SK-N-SH (cell line): ENCODE data around the gene ABITRAM. TPM values are rescaled to one million over a fixed set of nuclear protein-coding genes. Genes with fewer than 3 reads are reported as not detected.

Experiments
- CTCF ChIA-PET: fragments of 300-600, 350-600 bp; formaldehyde crosslinking; extraction: SDS; loops from one replicate; lab custom pipeline; 2021; lab: Yijun Ruan, JAX
- POLR2A ChIA-PET: fragments of 350-600 bp; sonication (Branson Sonifier 250); formaldehyde crosslinking; extraction: SDS; loops from one replicate; lab custom pipeline; 2020; ENCODE audit warnings: antibody characterized with exemption, inconsistent platforms; lab: Yijun Ruan, JAX
- DNase-seq: peaks from one replicate; pipeline ENCODE4 v3.0.0; 2012
- H2AFZ ChIP-seq: fragments of 200-600 bp; sonication (generic); 2 replicates; pipeline ENCODE4 v1.8.1; 2016; ENCODE audit warnings: antibody characterized with exemption, mild to moderate bottlenecking, low read depth
- H3F3A ChIP-seq: fragments of 200-600 bp; sonication (generic); replicated peaks from 2 replicates; pipeline ENCODE3; 2016; ENCODE audit warnings: antibody characterized with exemption, mild to moderate bottlenecking; ENCODE audit not compliant: insufficient read depth
- H3K27ac ChIP-seq, 2 experiments: fragments of 200-500 bp in 1 of 2; fragments of 200-600 bp in 1 of 2; sonication (Bioruptor generic) in 1 of 2; sonication (generic), shearing (Covaris generic) in 1 of 2; 2 replicates each; pipeline versions ENCODE4 v1.5.1 to v1.6.1; 2014 to 2016; ENCODE audit warnings: low read depth in 2 of 2, inconsistent platforms in 1 of 2, low read length in 1 of 2, mild to moderate bottlenecking in 1 of 2, mixed read lengths in 1 of 2
- H3K27me3 ChIP-seq: fragments of 200-600 bp; sonication (generic), shearing (Covaris generic); 2 replicates; pipeline ENCODE4 v1.6.1; 2016; ENCODE audit warnings: mixed run types; ENCODE audit not compliant: insufficient read depth
- H3K36me3 ChIP-seq, 2 experiments: fragments of 200-500 bp in 1 of 2; fragments of 200-600 bp in 1 of 2; sonication (Bioruptor generic) in 1 of 2; sonication (generic) in 1 of 2; replicated peaks in 1 of 2; 2 replicates each; pipeline versions ENCODE3 to v1.5.1; 2014 to 2016; ENCODE audit warnings: low read length in 1 of 2, mild to moderate bottlenecking in 1 of 2; ENCODE audit not compliant: insufficient read depth in 2 of 2, control insufficient read depth in 1 of 2
- H3K4me1 ChIP-seq, 2 experiments: fragments of 200-500 bp in 1 of 2; fragments of 200-600 bp in 1 of 2; sonication (Bioruptor generic) in 1 of 2; sonication (generic), shearing (Covaris generic) in 1 of 2; 2 replicates each; pipeline versions ENCODE4 v1.5.1 to v1.6.1; 2014 to 2016; ENCODE audit warnings: low read depth in 1 of 2, low read length in 1 of 2, mixed run types in 1 of 2; ENCODE audit not compliant: insufficient read depth in 2 of 2, control insufficient read depth in 1 of 2
- H3K4me2 ChIP-seq: fragments of 200-600 bp; sonication (generic), shearing (Covaris generic); 2 replicates; pipeline ENCODE4 v1.6.1; 2017; ENCODE audit warnings: mixed run types
- H3K4me3 ChIP-seq, 2 experiments: fragments of 200-500 bp in 1 of 2; fragments of 200-600 bp in 1 of 2; sonication (Bioruptor generic) in 1 of 2; sonication (generic), shearing (Covaris generic) in 1 of 2; 2 replicates each; pipeline versions ENCODE4 v1.5.1 to v1.8.1; 2014 to 2016; ENCODE audit warnings: low read depth in 2 of 2, inconsistent platforms in 1 of 2, low read length in 1 of 2, mild to moderate bottlenecking in 1 of 2, mixed read lengths in 1 of 2, moderate library complexity in 1 of 2
- H3K79me2 ChIP-seq: fragments of 200-600 bp; sonication (generic); 2 replicates; pipeline ENCODE4 v1.8.1; 2017; ENCODE audit warnings: mild to moderate bottlenecking; ENCODE audit not compliant: insufficient read depth
- H3K9ac ChIP-seq: fragments of 200-600 bp; sonication (generic); 2 replicates; pipeline ENCODE4 v1.6.1; 2017; ENCODE audit warnings: mixed run types
- H3K9me2 ChIP-seq: fragments of 200-600 bp; sonication (generic); 2 replicates; pipeline ENCODE4 v1.6.1; 2017; ENCODE audit warnings: mixed run types
- H3K9me3 ChIP-seq: fragments of 200-600 bp; sonication (generic); 2 replicates; pipeline ENCODE4 v1.6.1; 2017; ENCODE audit warnings: mixed run types, mild to moderate bottlenecking, moderate library complexity
- H4K20me1 ChIP-seq: fragments of 200-600 bp; sonication (generic); 2 replicates; pipeline ENCODE4 v1.6.1; 2017; ENCODE audit warnings: mild to moderate bottlenecking, mixed run types; ENCODE audit not compliant: insufficient read depth
- FOSL2 ChIP-seq: IDR thresholded peaks from 2 replicates; pipeline ENCODE4 v1.4.0; 2012; ENCODE audit warnings: low read depth, mild to moderate bottlenecking, moderate library complexity, borderline replicate concordance
- FOXM1 ChIP-seq: IDR thresholded peaks from 2 replicates; pipeline ENCODE4 v1.4.0; 2012; ENCODE audit warnings: low read depth, mild to moderate bottlenecking
- GATA2 ChIP-seq: sonication (generic); formaldehyde crosslinking; IDR thresholded peaks from 2 replicates; pipeline ENCODE4 v1.5.0; 2020; ENCODE audit warnings: mild to moderate bottlenecking, missing genetic modification reagents
- JUND ChIP-seq: IDR thresholded peaks from 2 replicates; pipeline ENCODE4 v1.4.0; 2012
- MEF2A ChIP-seq: IDR thresholded peaks from 2 replicates; pipeline ENCODE4 v1.4.0; 2012; ENCODE audit warnings: low read depth, borderline replicate concordance
- MXI1 ChIP-seq: IDR thresholded peaks from 2 replicates; pipeline ENCODE4 v1.6.1; 2012; ENCODE audit warnings: mild to moderate bottlenecking, low read depth, low read length, improper control_type of control experiment
- POLR2AphosphoS5 ChIP-seq: IDR thresholded peaks from 2 replicates; pipeline ENCODE4 v1.6.1; 2012; ENCODE audit warnings: low read depth, low read length
- RAD21 ChIP-seq: IDR thresholded peaks from 2 replicates; pipeline ENCODE4 v1.6.1; 2012; ENCODE audit warnings: mild to moderate bottlenecking, low read length
- RCOR1 ChIP-seq: fragments of 150-350 bp; IDR thresholded peaks from 2 replicates; pipeline ENCODE4 v1.6.1; 2017; ENCODE audit warnings: antibody characterized with exemption, low read length
- RXRA ChIP-seq: IDR thresholded peaks from 2 replicates; pipeline ENCODE4 v1.4.0; 2012; ENCODE audit warnings: low read depth, mild to moderate bottlenecking, borderline replicate concordance
- TAF1 ChIP-seq: IDR thresholded peaks from 2 replicates; pipeline ENCODE4 v1.6.1; 2012; ENCODE audit warnings: low read depth, mild to moderate bottlenecking, low read length, moderate library complexity, borderline replicate concordance
- TCF12 ChIP-seq: IDR thresholded peaks from 2 replicates; pipeline ENCODE4 v1.4.0; 2012
- YY1 ChIP-seq: IDR thresholded peaks from 2 replicates; pipeline ENCODE4 v1.4.0; 2012; ENCODE audit warnings: low read depth, mild to moderate bottlenecking
- WGBS: methylation state at CpG from one replicate; pipeline ENCODE4 v1.1.6; 2017; ENCODE audit warnings: low lambda C conversion rate; 5-methylcytosine and 5-hydroxymethylcytosine counted together
- polyA plus RNA-seq, 3 experiments: library from polyadenylated mRNA; depleted of rRNA; stranded (reverse); fragments of >200 nt; gene quantifications; 2 replicates each; pipeline ENCODE4 v1.2.3, GENCODE V29; 2012
- TF ChIP-seq, protein P1 (sequence below): IDR thresholded peaks from 2 replicates; pipeline ENCODE4 v1.4.0; 2012; ENCODE audit warnings: low read depth, borderline replicate concordance
- TF ChIP-seq, protein P2 (sequence below): fragments of 200-600 bp; sonication (generic); IDR thresholded peaks from 2 replicates; pipeline ENCODE4 v1.6.1; 2017; ENCODE audit warnings: antibody characterized with exemption, mild to moderate bottlenecking, moderate library complexity
- TF ChIP-seq, protein P3 (sequence below): fragments of 150-350 bp; IDR thresholded peaks from 2 replicates; pipeline ENCODE4 v1.6.1; 2017; ENCODE audit warnings: antibody characterized with exemption, low read length, low read depth, borderline replicate concordance

The ABITRAM gene
- polyA plus RNA-seq, 1 of the 3 experiments (the other 2 are of a cell fraction): 13.9 TPM

DNA sequence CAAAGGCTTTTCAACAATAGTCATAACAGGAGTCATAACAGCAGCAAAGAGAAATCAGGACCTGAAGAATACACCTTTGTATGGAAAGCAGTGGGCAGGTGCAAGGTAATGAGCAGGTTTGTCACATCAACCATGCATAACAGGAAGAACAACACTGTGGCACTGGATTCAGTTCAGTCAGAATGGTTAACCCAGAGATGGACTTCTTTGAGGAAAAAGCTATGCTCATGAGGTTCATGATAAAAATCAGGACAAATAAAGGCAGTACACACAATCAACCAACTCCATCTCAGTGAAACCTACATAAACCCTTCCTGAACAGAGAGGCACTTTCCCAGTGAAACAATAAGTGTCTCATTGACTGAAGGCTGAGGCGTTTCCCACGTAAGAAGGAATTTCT lies 27.0 kb downstream of the ABITRAM start:
- Histone ChIP-seq H3K9ac (no peak overlapping the region), H3K9me2 (no peaks in the 10 kb centered on the region), H3K4me1 (peaks cover 0 to 8% of the 10 kb centered on the region in 2 experiments; a peak in 2 of 4 replicates), H3K27me3 (no peaks in the 10 kb centered on the region), H4K20me1 (no peaks in the 10 kb centered on the region), H3K79me2 (no peaks in the 10 kb centered on the region), H3F3A (peaks cover 15% of the 10 kb centered on the region), H3K9me3 (no peaks in the 10 kb centered on the region), H3K4me3 (no peak overlapping the region), H2AFZ (no peak overlapping the region), H3K27ac (no peak overlapping the region), H3K36me3 (peaks cover 5 to 21% of the 10 kb centered on the region in 2 experiments), H3K4me2 (no peak overlapping the region)
- 96% methylated on average over 2 of the region's 2 CpGs for WGBS
- no peak for DNase-seq
- POLR2A ChIA-PET: interaction anchor here (0.6 kb wide), 1 partner anchor 198 kb away, joined by 3 read pairs; no protein-coding TSS in a partner anchor
- TF ChIP-seq, protein P1, sequence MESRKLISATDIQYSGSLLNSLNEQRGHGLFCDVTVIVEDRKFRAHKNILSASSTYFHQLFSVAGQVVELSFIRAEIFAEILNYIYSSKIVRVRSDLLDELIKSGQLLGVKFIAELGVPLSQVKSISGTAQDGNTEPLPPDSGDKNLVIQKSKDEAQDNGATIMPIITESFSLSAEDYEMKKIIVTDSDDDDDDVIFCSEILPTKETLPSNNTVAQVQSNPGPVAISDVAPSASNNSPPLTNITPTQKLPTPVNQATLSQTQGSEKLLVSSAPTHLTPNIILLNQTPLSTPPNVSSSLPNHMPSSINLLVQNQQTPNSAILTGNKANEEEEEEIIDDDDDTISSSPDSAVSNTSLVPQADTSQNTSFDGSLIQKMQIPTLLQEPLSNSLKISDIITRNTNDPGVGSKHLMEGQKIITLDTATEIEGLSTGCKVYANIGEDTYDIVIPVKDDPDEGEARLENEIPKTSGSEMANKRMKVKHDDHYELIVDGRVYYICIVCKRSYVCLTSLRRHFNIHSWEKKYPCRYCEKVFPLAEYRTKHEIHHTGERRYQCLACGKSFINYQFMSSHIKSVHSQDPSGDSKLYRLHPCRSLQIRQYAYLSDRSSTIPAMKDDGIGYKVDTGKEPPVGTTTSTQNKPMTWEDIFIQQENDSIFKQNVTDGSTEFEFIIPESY: no peak
- TF ChIP-seq TAF1 (no peak), MXI1 (no peak), TCF12 (no peak), FOSL2 (no peak), FOXM1 (no peak), JUND (no peak), YY1 (no peak), RCOR1 (no peak), RXRA (no peak), MEF2A (no peak), RAD21 (no peak), GATA2 (no peak), POLR2AphosphoS5 (no peak)
- TF ChIP-seq, protein P2, sequence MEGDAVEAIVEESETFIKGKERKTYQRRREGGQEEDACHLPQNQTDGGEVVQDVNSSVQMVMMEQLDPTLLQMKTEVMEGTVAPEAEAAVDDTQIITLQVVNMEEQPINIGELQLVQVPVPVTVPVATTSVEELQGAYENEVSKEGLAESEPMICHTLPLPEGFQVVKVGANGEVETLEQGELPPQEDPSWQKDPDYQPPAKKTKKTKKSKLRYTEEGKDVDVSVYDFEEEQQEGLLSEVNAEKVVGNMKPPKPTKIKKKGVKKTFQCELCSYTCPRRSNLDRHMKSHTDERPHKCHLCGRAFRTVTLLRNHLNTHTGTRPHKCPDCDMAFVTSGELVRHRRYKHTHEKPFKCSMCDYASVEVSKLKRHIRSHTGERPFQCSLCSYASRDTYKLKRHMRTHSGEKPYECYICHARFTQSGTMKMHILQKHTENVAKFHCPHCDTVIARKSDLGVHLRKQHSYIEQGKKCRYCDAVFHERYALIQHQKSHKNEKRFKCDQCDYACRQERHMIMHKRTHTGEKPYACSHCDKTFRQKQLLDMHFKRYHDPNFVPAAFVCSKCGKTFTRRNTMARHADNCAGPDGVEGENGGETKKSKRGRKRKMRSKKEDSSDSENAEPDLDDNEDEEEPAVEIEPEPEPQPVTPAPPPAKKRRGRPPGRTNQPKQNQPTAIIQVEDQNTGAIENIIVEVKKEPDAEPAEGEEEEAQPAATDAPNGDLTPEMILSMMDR: no peak
- TF ChIP-seq, protein P3, sequence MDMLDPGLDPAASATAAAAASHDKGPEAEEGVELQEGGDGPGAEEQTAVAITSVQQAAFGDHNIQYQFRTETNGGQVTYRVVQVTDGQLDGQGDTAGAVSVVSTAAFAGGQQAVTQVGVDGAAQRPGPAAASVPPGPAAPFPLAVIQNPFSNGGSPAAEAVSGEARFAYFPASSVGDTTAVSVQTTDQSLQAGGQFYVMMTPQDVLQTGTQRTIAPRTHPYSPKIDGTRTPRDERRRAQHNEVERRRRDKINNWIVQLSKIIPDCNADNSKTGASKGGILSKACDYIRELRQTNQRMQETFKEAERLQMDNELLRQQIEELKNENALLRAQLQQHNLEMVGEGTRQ: no peak
- CTCF ChIA-PET: interaction anchor here (1.4 kb wide), 1 partner anchor 38 kb away, joined by 4 read pairs; no protein-coding TSS in a partner anchor
